GM19035 (cell line): ENCODE results near the gene KCNAB1.

Source experiments
- ATAC-seq: cut with Tn5 transposase; IDR thresholded peaks from one replicate; pipeline ENCODE4 v1.9.1; 2021; ENCODE audit not compliant: unreplicated experiment

The KCNAB1 gene

DNA sequence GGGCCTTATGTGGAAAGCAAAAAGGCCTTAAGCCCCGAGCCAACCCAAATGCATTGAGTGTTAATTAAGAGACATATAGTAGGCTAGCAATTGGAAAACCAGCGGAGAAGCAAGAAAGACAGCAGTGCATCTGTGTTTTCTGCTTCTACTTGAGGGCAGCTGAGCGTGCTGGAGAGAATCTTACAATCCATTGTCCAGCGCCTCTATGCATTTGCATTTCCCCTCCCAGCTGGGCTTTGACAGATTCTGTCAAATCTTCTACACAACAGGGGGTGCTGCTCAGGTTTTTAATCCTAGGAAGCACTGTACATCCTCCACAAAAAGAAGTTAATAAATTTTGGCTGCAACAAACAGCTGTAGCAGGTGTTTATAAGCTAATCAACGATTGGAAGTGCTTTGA, 410.6 kb downstream of the KCNAB1 start:
- ATAC-seq: no peak

DNA sequence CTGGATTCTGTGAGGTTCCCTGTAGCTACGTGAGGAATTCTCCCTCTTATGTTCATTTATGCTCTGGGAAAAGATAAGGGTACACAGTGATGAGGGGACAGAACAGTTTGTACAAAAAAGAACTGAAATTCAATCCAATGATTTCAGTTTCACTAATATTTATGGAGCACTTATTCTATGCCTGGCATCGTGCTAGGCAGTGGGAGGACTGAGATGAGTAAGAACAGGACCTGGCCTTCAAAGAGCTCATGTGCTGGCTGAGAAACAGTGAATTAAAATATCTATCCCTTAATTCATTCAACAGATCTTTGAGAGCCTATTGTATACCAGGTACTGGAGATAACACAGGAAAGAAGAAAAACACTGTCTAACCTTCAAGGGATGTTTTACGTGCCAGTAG, 412.4 kb downstream of the KCNAB1 start:
- ATAC-seq: no peak

DNA sequence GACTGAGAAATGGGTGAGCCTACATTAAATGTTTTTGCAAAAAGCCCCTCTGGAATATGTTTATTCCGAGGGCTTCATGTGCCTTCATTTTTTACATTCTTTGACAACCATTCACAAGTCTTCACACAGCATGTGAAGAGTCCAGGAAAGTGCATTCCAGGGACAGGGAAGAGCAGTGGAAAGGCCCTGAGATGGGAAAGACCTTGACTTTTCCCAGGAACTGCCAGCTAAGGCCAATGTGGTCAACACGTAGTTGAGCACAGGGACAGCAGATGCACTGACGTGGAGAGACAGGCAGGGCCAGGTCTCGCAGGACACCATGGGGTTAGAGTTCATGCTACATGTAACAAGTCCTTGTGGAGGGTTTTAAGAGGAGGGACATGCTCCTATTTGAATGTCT, 412.8 kb downstream of the KCNAB1 start:
- no peak for ATAC-seq

DNA sequence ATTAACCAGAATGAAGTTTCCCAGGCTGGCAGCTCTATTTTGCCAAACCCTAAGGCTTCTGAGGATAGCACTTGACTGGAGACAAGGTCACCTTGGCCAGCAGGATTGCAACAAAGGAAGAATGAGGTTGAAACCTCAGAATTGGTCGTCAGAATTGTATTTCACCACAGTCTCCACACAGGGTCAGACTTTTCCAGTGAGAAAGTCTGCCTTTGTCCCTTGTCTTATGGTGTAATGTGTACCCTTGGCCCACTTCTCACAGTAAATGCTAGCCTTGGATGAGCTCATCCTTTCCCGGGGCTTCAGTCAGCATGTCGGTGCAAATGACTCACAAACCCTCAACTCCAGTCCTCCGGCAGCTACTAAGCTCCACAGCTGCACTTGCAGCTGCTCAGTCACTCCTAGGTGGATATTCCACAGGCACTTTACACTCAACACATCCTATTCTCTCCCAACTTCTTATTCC, 414.8 kb downstream of the KCNAB1 start:
- no peak for ATAC-seq

DNA sequence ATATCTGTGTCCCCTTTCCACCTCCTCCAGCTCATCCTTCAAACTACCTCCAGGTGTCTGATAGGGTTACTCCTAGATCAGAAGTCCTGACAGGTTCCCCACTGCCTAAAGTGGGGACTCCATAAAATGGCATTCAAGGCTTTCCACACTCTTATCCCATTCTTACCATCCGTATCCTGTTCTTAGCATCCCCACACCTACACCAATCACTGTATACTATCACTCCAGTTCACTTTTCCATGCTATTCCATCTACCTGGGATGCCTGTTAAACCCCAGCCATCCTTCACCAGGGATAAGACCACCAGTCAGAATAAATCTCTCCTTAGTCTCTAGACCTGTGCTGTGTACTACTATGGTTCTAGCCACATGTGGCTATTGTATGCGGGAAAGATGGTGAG, 415.4 kb downstream of the KCNAB1 start:
- no peak for ATAC-seq

DNA sequence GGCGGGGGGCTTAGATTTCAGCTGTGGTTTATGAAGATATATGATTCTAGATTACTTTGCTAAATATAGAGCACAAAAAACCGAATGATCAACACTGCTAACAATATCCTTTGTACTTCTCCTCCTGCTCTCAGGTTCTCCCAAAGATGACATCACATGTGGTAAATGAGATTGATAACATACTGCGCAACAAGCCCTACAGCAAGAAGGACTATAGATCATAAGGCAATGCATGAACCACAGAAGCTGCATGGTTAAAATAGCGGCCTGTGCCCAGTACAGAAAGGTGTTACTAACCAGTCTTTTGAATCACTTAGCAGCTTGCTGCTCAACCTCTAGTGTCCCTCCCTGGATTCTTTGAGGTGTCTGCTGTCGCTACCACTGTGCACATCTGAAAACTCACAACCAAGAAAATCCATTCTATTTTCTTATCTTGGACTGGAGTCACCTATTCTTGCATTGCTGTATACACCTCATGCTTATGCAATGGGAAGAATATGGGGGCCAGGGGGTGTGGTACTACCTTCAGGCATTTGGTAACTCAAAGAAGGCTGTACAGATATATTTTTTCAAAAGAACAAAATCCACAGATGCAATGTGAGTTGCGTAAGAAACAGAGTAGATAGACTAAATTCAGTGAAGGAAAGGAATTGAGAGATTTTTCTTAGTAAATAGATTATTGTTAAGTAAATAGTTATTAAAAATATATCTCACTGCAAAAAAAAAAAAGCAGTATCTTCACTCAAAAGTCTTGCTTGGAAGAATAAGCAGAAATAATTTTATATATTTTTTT, 416.3 kb downstream of the KCNAB1 start:
- ATAC-seq: no peak

DNA sequence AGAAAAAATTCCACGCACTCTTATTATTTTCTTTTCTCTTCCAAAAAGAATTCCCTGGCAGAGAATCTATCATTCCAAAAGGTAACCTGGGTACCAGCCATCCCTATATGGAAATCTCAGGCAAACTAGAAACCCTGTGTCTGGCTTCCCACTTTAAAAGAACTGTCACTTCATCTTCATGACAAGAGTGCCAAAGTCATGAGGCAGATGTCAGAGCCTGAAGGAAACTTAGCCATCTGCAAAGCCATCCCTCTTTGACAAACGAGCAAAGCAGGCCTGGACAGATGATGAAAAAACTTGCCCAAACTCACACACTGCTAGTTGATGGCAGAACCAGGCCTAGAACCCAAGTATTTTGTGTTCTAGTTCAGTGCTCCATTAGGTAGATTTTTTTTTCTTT, 418.7 kb downstream of the KCNAB1 start:
- no peak for ATAC-seq

DNA sequence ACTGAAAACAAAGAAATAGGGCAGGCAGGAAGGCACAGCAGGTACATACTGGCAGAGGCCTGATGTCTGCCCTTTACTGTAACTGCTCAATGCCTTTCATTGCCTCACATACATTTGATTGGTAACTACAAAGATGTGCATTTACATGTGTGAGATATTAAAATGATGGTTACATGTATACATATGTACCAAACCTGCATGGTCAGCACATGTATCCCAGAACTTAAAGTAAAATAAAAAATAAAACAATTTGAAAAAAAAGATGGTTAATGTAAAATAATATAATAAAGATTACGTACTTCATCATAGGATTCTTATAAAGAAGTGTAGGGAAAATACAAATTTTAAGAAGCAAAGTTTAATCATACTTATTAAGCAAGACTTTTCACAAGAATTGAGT, 419.4 kb downstream of the KCNAB1 start:
- no peak for ATAC-seq

DNA sequence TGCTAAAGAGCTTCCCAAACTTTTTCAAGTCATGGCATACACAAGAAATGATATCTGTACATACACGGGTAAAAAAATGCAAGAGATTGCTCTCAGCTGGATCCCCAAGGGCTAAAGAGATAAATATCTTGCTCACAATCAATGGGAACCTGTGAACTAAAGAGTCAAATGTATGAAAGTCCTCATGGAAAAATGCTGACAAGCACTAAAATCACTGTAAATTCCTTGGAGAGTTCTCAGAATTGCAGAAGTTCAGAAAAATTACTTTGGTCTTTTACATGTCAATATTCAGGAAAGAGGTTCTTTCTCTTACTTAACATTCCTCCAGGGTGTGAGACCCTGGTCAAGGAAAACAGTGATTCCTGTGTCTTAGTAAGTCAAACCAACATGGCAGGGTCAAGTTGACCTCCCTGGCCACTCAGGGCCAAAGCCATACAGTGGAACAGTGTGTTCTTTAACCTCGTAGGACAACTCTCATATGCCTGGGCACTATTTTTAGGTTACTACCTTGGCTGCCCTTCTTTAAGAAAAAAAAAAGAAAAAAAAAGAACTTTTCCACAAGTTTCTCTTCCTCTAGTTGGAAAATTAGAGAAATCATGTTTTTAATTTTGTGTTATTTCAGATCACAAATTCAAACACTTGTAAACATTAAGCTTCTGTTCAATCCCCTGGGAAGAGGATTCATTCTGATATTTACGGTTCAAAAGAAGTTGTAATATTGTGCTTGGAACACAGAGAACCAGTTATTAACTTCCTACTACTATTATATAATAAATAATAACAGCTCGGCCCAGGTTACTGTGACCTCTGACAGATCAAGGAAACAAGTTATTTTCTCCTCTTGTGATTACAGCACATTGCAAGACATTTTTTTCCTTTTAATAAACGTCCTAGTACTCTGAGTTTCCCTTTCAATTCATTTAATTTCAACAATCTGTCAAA, 422.0 kb downstream of the KCNAB1 start:
- no peak for ATAC-seq

DNA sequence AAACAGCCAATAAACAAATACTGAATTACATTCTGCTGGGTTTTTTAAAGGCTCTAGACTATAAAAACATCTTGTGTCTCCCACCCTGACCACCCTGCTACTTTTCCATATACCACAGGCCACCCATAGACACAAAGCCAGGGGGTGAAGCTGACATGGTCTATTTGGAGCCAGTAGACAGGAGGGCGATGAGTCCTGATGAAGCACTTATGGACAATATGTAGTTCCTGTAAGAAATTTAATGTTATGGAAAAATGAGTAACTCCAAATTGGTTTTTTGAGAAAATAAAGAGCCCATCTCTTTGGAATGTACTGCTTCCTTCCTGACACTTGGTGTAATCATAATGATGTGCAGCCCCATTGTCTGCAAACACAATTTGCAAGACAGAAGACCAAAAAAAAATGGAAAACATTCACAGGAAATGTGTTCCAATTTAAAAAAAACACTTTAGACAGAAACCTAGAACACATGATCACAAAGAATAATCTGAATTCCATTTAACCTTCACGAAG, 422.7 kb downstream of the KCNAB1 start:
- no peak for ATAC-seq

DNA sequence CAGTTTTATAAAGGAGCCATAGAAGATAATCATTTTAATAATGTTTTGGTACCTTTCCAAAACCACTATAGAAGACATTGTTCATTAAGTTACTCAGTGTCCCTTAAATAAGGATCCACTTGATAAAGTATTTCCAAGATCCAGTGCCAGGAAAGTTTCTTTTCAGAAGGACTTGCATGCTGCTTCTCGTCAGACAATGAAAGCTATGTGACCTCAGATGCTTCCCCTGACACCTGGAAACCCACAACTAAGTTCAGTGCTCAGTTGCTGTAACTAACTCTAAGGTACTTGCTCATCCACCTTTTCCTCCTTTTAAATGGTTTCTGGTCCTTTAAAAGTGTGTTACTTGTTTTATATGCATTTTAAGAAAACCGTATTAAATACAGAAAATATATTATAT, 427.3 kb downstream of the KCNAB1 start:
- no peak for ATAC-seq

DNA sequence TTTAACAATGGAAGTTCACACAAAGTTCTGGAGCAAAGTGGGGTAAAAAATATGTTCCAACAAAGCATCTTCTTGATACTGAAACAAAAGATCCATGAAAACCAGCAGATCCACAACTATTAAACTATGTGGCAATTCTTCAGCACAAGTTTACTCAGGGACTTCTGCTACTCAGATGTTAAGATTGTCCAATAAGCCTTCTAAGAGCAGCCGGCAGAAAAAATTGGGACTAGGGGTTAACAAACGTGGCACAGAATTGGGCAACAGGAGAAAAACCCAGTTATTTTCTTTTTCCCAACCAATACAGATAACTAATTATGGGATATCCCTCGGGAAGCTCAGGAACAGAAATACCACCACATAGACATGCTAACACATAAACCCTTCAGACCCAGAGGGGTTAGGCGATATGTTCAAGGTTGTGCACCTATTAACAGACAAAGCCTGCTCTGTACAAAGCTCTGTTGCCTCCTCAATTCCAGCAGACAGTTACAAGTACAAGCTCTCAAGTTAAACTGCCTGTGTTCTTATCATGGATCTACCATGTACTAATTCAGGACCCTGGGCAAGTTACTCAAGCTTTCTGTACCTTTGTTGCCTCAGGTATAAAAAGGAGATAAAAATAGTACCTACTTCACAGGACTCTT, 427.8 kb downstream of the KCNAB1 start:
- no peak for ATAC-seq

DNA sequence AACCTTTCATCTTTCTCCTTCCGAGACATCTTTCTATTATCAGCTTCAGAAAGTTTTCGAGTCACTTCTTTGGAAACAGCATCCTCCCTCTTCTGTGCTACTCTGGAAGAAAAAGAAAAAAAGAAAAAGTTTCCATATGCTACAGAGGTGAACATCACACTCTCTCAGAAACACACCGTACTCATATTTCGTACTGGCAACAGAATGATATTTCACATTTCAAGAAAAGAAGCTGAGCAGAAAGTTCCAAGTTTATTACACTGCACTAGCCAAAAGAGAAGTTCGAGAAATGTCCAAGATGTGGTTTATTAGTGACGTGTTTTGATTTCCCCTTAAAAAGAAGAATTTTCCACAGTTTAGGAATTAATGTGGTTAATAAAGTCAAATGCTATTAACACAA, 428.5 kb downstream of the KCNAB1 start:
- ATAC-seq: no peak

DNA sequence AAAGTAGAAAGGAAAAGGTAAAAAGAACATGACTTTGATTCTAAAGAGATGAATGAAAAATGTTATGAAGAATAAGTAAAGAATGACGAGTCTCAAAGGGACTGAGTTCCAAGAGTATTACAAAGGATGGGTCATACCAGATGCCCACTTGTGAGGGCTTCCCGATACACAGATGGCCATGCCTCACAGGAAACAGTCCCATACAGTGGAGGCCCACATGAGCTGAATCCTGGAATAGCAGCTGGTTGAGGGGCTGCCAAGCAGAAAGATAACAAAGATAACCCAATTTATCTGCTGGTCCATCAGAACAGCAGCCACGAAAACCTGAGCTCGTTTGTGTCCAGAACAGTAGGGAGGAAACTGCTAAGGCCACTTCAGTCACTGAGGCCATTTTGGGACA, 430.9 kb downstream of the KCNAB1 start:
- ATAC-seq: no peak

DNA sequence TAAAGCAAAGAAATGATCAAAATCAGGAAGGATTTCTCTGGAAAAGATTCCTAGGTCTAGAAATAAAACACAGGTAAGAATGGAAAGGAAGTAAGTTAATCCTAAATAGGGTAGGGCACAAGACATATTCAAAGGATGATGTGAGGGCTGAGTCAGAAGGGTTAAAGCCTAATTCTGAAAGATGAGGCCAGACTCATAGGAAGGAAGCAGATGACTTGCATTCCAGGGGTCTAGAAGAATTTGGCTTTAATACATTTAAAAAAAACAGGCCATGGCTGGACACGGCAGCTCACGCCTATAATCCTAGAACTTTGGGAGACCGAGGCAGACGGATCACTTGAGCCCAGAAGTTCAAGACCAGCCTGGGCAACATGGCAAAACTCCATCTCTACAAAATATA, 431.4 kb downstream of the KCNAB1 start:
- ATAC-seq: no peak

DNA sequence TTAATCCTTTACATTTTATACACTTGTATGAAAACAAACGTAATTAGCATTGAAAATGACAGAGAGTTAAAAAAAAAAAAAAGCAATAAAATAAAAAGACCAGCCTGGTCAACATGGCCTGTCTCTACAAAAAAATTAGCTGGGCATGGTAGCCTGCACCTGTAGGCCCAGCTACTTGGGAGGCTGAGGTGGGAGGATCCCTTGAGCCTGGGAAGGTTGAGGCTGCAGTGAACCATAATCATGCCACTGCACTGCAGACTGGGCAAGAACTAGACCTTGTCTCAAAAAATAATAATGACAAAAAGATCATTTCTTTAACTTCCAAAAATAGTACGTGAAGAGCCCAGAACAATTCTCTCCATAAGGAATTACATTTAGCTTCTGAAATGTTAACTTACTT, 432.6 kb downstream of the KCNAB1 start:
- no peak for ATAC-seq

DNA sequence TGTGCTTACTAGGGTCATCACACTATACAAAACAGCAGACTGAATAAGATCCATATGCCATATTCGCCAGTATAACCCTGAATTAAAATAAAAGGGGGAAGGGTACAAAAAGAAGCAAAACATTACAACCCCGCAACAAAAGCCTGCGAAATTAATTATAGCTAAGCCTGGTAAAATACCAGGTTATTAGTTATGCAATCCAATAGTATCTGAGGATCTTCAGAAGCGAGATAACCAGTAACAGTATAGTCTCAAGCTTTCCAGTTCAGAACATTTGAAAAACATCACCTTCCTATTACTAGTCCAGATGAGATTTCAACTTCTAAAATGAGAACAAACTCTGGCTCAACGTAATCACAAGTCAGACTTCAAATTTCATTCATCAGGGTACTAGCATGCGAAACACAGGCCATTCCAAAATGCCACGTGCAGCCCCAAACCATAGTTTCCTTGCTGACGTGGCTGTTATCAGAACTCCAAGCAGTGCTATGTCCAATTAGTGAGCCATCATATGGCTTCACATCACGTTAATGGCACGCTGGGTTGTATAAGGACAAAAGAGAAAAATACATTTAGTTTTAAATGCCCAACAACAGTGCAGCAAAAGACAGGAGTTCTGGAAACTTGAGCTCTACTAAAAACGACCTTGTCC, 433.5 kb downstream of the KCNAB1 start:
- ATAC-seq: no peak

DNA sequence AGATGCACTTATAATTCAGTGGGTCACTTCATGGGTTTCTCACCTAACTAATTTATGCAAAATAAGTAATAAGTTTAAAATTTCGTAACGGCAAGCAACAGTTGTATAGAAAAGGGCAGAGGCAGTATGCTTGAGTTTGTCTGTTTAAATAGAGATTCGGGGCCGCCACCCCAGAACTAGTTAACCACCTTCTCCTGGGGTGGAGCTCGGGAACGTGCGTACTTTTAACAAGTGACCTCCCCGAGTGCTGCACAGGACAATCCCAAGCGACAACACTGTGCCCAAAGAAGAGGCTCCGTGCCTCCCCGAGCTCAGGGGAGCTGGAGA, 434.1 kb downstream of the KCNAB1 start:
- ATAC-seq: no peak

DNA sequence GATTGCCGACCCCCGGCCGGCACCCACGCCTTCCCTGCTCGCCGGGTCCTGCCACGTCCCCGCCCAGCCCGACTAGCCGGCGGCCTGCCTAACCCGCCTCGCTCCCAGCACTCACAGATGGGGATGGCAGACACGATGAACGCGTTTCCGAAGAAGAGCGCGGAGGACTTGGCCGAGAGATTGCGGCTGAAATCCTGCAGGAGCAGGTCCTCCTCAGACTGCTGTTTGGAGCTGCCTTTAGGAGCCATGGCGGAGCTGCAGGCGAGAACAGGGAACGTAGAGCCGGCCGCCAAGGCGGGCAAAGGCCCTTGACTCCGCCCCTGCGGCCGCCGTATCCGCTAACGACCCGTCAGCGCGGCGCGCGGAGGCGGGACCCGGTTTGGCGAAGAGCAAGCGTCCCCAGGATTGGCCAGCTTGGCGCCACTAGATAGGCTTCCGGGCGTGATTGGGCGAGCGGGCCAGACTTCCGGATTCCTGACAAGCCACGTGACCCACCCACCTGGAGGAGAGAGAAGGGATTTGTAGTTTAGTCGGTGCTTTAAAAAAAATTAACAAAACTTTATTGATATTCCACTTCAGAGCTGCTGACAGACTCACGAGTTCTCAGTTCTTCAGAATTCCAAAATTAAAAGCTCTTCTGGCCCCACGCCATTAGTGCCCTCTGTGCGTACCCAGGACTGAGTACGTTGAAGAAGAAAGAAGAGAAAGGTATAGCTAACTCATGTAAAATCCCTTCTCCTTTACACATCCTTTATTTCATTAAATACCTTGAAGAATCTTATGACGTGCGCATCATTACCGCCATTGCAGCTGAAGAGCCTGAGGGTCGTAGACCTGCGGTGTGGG, 434.7 kb downstream of the KCNAB1 start, which contains the start of gene SSR3:
SSR3 (minus strand) TSS at position 276 of the 846 bp plus-strand sequence; CDS start at position 248, 28 bp downstream.
- ATAC-seq: peak; percentile 99

DNA sequence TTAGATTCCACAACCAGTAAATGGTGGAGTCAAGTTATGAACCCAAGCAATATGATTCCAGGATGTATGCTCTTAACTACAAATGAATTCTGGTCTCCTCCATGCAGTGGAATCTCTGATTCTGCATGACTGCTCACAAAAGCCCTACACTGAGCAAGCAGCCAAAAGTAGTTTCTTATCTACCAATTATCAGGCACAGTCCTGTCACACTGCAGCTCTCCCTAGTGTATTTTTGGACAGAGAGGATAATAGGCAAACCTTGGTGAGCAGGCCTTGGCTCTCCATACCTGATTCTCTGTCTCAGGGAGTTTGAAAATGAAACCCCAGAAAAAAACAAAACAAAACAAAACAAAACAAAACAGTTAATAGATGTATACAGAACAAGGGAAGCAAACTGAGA, 438.0 kb downstream of the KCNAB1 start:
- no peak for ATAC-seq
